Stimulated activated CD4-positive, alpha-beta T cell treated with anti-CD3 and anti-CD28 coated beads, Interleukin-2, amount 100 ng/mL, for 48 hours (primary cell): Measurements from ENCODE around the gene SERGEF.

Source experiments
- DNase-seq, 2 donors: peaks; one replicate each; pipeline ENCODE4 v3.0.0-alpha.2; 2020

SERGEF gene

GRCh38 chr11:17781221-17781620 lies 231.6 kb downstream of the SERGEF start:
- DNase-seq = no peak

GRCh38 chr11:17780668-17781067 lies 232.2 kb downstream of the SERGEF start:
- no peak for DNase-seq

- DNase-seq = no peak
Observed at GRCh38 chr11:17779861-17780594, 232.8 kb downstream of the SERGEF start.

GRCh38 chr11:17778956-17779860 lies 233.6 kb downstream of the SERGEF start:
- DNase-seq = no peak

GRCh38 chr11:17778352-17778751 lies 234.5 kb downstream of the SERGEF start:
- no peak for DNase-seq

- no peak for DNase-seq
Observed at GRCh38 chr11:17777738-17778091, 235.1 kb downstream of the SERGEF start.

- no peak for DNase-seq
Observed at GRCh38 chr11:17777086-17777737, 235.6 kb downstream of the SERGEF start.

GRCh38 chr11:17776212-17776875 lies 236.5 kb downstream of the SERGEF start:
- no peak for DNase-seq

- no peak for DNase-seq
Observed at GRCh38 chr11:17775507-17776211, 237.2 kb downstream of the SERGEF start.

GRCh38 chr11:17775035-17775348 lies 237.9 kb downstream of the SERGEF start:
- no peak for DNase-seq

- DNase-seq = no peak
Observed at GRCh38 chr11:17774232-17775034, 238.4 kb downstream of the SERGEF start.

- no peak for DNase-seq
Observed at GRCh38 chr11:17773674-17774073, 239.2 kb downstream of the SERGEF start.

- no peak for DNase-seq
Observed at GRCh38 chr11:17772704-17773600, 239.9 kb downstream of the SERGEF start.

GRCh38 chr11:17771841-17772401 lies 240.9 kb downstream of the SERGEF start:
- no peak for DNase-seq

GRCh38 chr11:17771415-17771814 lies 241.4 kb downstream of the SERGEF start:
- no peak for DNase-seq

- no peak for DNase-seq
Observed at GRCh38 chr11:17770917-17771316, 241.9 kb downstream of the SERGEF start.

- no peak for DNase-seq
Observed at GRCh38 chr11:17770048-17770652, 242.7 kb downstream of the SERGEF start.

- no peak for DNase-seq
Observed at GRCh38 chr11:17769218-17769617, 243.6 kb downstream of the SERGEF start.

- DNase-seq = no peak
Observed at GRCh38 chr11:17768547-17768946, 244.3 kb downstream of the SERGEF start.

- DNase-seq = no peak
Observed at GRCh38 chr11:17767914-17768313, 244.9 kb downstream of the SERGEF start.
